NCI-H1436 (cell line): Measurements from ENCODE around the gene PRKAG1.

Source experiments
- DNase-seq: peaks from one replicate; lab custom pipeline; 2025; lab: John Stamatoyannopoulos, UW

Gene PRKAG1

GRCh38 chr12:49010092-49010668, 8.4 kb downstream of the PRKAG1 start:
- DNase-seq = no peak

GRCh38 chr12:49008943-49009342, 9.6 kb downstream of the PRKAG1 start:
- DNase-seq = no peak

- no peak for DNase-seq
Measured at GRCh38 chr12:49000346-49000745, 18.2 kb downstream of the PRKAG1 start.

- DNase-seq = peak; percentile 24
Measured at GRCh38 chr12:48999371-49000131, 19.0 kb downstream of the PRKAG1 start, which contains the start of gene DDN. TSS of gene DDN (minus strand) at chr12:48999375. CDS start at chr12:48999287, 88 bp downstream.

- DNase-seq = no peak
Measured at GRCh38 chr12:48998497-48999353, 19.9 kb downstream of the PRKAG1 start.

- peak; percentile 47 for DNase-seq
Measured at GRCh38 chr12:48997719-48998496, 20.7 kb downstream of the PRKAG1 start.

- peak; percentile 63 for DNase-seq
Measured at GRCh38 chr12:48996794-48997718, 21.5 kb downstream of the PRKAG1 start.

- DNase-seq = peak; percentile 60
Measured at GRCh38 chr12:48995086-48995879, 23.3 kb downstream of the PRKAG1 start.

- DNase-seq = no peak
Measured at GRCh38 chr12:48994224-48995085, 24.1 kb downstream of the PRKAG1 start.

GRCh38 chr12:48993787-48994186, 24.8 kb downstream of the PRKAG1 start:
- DNase-seq = no peak

GRCh38 chr12:48991247-48992050, 27.1 kb downstream of the PRKAG1 start:
- no peak for DNase-seq

- peak; percentile 42 for DNase-seq
Measured at GRCh38 chr12:48990552-48990951, 28.0 kb downstream of the PRKAG1 start.

- DNase-seq = no peak
Measured at GRCh38 chr12:48988030-48988649, 30.4 kb downstream of the PRKAG1 start.

- no peak for DNase-seq
Measured at GRCh38 chr12:48986720-48987291, 31.8 kb downstream of the PRKAG1 start.

GRCh38 chr12:48985901-48986300, 32.7 kb downstream of the PRKAG1 start:
- no peak for DNase-seq

GRCh38 chr12:48985475-48985897, 33.1 kb downstream of the PRKAG1 start:
- DNase-seq = peak; percentile 39

GRCh38 chr12:48982397-48983080, 36.0 kb downstream of the PRKAG1 start:
- DNase-seq = no peak
